OCI-LY7 (cell line): Measurements from ENCODE around the gene LTBP4.

ENCODE experiments used
- EZH2phosphoT487 ChIP-seq: fragments of 200-600 bp; sonication (generic); IDR thresholded peaks from 2 replicates; pipeline ENCODE4 v1.6.1; 2018; ENCODE audit warnings: low read depth, borderline replicate concordance, mild to moderate bottlenecking, mixed run types, antibody characterized with exemption, low read length, moderate library complexity, mixed read lengths
- TF ChIP-seq, protein P1 (sequence below): fragments of 200-600 bp; sonication (generic); conservative IDR thresholded peaks from 2 replicates; pipeline ENCODE4 v1.5.1; 2014; ENCODE audit warnings: mild to moderate bottlenecking, antibody characterized with exemption, low read length, moderate library complexity, mixed read lengths

DNA sequence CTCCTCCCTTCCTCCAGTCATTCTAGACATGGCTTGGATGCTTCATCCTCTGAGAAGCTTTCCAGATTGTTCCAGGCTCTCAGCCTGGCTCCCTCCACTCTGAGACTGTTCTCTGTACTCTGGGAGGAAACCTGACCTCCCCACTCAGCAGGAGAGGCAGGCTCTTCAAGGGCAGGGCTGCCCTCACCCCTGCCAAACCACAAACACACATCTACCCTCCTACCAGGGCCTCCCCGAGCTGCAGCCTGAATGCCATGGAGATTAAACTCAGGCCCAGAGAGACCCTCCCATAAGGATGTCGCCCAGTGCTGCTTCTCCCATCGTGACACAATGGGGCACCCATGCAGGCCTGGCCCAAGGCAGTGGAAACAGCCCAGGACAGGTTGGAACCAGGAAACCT lies 73.1 kb downstream of the LTBP4 start:
- TF ChIP-seq, protein P1, sequence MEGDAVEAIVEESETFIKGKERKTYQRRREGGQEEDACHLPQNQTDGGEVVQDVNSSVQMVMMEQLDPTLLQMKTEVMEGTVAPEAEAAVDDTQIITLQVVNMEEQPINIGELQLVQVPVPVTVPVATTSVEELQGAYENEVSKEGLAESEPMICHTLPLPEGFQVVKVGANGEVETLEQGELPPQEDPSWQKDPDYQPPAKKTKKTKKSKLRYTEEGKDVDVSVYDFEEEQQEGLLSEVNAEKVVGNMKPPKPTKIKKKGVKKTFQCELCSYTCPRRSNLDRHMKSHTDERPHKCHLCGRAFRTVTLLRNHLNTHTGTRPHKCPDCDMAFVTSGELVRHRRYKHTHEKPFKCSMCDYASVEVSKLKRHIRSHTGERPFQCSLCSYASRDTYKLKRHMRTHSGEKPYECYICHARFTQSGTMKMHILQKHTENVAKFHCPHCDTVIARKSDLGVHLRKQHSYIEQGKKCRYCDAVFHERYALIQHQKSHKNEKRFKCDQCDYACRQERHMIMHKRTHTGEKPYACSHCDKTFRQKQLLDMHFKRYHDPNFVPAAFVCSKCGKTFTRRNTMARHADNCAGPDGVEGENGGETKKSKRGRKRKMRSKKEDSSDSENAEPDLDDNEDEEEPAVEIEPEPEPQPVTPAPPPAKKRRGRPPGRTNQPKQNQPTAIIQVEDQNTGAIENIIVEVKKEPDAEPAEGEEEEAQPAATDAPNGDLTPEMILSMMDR: no peak
- no peak for TF ChIP-seq EZH2phosphoT487
